Endodermal cell (in vitro differentiated cells): ENCODE data around the gene VAC14. TPM values are rescaled to one million over a fixed set of nuclear protein-coding genes. Genes with fewer than 3 reads are reported as not detected.
A peak's percentile ranks its signal among the peaks of the same experiment; 100 is the strongest.

Experiments
- DNase-seq: peaks from one replicate; pipeline ENCODE4 v3.0.0-alpha.2; 2017
- H3K27ac ChIP-seq: 2 replicates; pipeline ENCODE4 v1.5.1; 2013; ENCODE audit warnings: mild to moderate bottlenecking, low read depth, low read length, moderate library complexity
- H3K27me3 ChIP-seq: 2 replicates; pipeline ENCODE4 v1.6.1; 2013; ENCODE audit warnings: mild to moderate bottlenecking, low read length, moderate library complexity; ENCODE audit not compliant: insufficient read depth, control insufficient read depth, poor library complexity, severe bottlenecking
- H3K36me3 ChIP-seq: 2 replicates; pipeline ENCODE4 v1.7.0; 2013; ENCODE audit warnings: mild to moderate bottlenecking, low read length, moderate library complexity; ENCODE audit not compliant: control insufficient read depth, insufficient read depth
- H3K4me1 ChIP-seq: one replicate; pipeline ENCODE4 v1.7.0; 2013; ENCODE audit warnings: low read length; ENCODE audit not compliant: control insufficient read depth, insufficient read depth
- H3K4me3 ChIP-seq: 2 replicates; pipeline ENCODE4 v1.5.1; 2013; ENCODE audit warnings: mild to moderate bottlenecking, low read length, moderate library complexity
- H3K9ac ChIP-seq: 2 replicates; pipeline ENCODE4 v1.6.1; 2013; ENCODE audit warnings: mild to moderate bottlenecking, low read length, moderate library complexity; ENCODE audit not compliant: poor library complexity, severe bottlenecking; ENCODE audit errors: extremely low read depth
- H3K9me3 ChIP-seq: 2 replicates; pipeline ENCODE4 v1.6.1; 2013; ENCODE audit warnings: mild to moderate bottlenecking, low read length, moderate library complexity; ENCODE audit not compliant: control insufficient read depth
- H3K27ac Mint-ChIP-seq: 2 replicates; pipeline ENCODE4 v1.8.0; 2020; ENCODE audit warnings: mixed read lengths
- H3K27me3 Mint-ChIP-seq: 2 replicates; pipeline ENCODE4 v1.8.0; 2021; ENCODE audit warnings: mild to moderate bottlenecking, mixed read lengths; ENCODE audit not compliant: insufficient read depth
- H3K36me3 Mint-ChIP-seq: 2 replicates; pipeline ENCODE4 v1.8.0; 2020; ENCODE audit warnings: low read depth, mixed read lengths
- H3K4me1 Mint-ChIP-seq: 2 replicates; pipeline ENCODE4 v1.8.0; 2020; ENCODE audit warnings: mixed read lengths
- H3K4me3 Mint-ChIP-seq: 2 replicates; pipeline ENCODE4 v1.8.0; 2020; ENCODE audit warnings: mild to moderate bottlenecking, moderate library complexity, mixed read lengths
- H3K9me3 Mint-ChIP-seq: 2 replicates; pipeline ENCODE4 v1.8.0; 2020; ENCODE audit warnings: mild to moderate bottlenecking, mixed read lengths
- WGBS, 2 experiments: methylation state at CpG; one replicate each; pipeline versions ENCODE4 v1.1.5 to v1.1.7; 2013; ENCODE audit warnings: missing lambda C conversion rate in 2 of 2, mixed read lengths in 1 of 2; ENCODE audit not compliant: insufficient coverage in 1 of 2, insufficient read length in 1 of 2; 5-methylcytosine and 5-hydroxymethylcytosine counted together
- total RNA-seq, 2 donors: library from RNA; stranded (reverse); fragmentation: NEBNext Ultra II Directional in 1 of 2; extraction: Animal tissue kit (Norgen Biotek cat#: 25700) in 1 of 2; gene quantifications; 2 replicates in 1 of 2; 3 replicates in 1 of 2; pipeline ENCODE4 v1.2.1, GENCODE V29; 2021
- TF ChIP-seq, protein P1 (sequence below): fragments of 200-600 bp; sonication (generic); conservative IDR thresholded peaks from 2 replicates; pipeline ENCODE4 v1.5.0; 2021; ENCODE audit warnings: antibody characterized with exemption, mild to moderate bottlenecking

The VAC14 gene
- total RNA-seq, 2 donors from 2014 or later, result 47.5 to 48.7 TPM

DNA sequence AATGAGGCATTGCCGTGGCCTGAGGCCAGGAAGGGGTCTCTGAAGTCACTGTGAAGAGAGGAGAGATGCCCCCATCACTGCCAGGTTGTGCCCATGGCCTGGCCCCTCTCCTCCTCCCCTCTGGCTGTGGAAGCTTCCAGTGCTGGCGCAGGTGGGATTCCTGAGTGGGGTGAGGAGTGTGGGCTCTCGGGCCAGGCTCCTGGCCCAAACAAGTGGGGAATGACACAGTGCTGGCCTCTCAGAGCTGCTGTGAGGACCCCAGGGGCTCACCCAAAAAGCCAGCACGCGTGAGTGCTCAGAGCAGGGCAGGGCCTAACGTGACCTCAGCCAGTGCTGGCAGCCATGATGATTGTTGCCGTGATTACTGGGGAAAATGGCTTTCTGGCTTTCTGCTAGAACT lies 61.6 kb downstream of the VAC14 start:
- Mint-ChIP-seq H3K4me1 (peaks cover 5% of the 10 kb centered on the region), H3K27ac (no peak overlapping the region), H3K27me3 (no peaks in the 10 kb centered on the region), H3K36me3 (peaks cover 30% of the 10 kb centered on the region), H3K9me3 (peaks cover 10% of the 10 kb centered on the region), H3K4me3 (no peak overlapping the region)
- Histone ChIP-seq H3K27ac (no peak overlapping the region), H3K9ac (no peak overlapping the region), H3K4me3 (no peak overlapping the region), H3K36me3 (peaks cover 13% of the 10 kb centered on the region), H3K27me3 (no peaks in the 10 kb centered on the region), H3K4me1 (peaks cover 3% of the 10 kb centered on the region), H3K9me3 (no peaks in the 10 kb centered on the region)
- WGBS, 2 experiments, result 88 to 90% methylated on average over 6 to 7 of the region's 7 CpGs
- DNase-seq, result no peak
- TF ChIP-seq, protein P1, sequence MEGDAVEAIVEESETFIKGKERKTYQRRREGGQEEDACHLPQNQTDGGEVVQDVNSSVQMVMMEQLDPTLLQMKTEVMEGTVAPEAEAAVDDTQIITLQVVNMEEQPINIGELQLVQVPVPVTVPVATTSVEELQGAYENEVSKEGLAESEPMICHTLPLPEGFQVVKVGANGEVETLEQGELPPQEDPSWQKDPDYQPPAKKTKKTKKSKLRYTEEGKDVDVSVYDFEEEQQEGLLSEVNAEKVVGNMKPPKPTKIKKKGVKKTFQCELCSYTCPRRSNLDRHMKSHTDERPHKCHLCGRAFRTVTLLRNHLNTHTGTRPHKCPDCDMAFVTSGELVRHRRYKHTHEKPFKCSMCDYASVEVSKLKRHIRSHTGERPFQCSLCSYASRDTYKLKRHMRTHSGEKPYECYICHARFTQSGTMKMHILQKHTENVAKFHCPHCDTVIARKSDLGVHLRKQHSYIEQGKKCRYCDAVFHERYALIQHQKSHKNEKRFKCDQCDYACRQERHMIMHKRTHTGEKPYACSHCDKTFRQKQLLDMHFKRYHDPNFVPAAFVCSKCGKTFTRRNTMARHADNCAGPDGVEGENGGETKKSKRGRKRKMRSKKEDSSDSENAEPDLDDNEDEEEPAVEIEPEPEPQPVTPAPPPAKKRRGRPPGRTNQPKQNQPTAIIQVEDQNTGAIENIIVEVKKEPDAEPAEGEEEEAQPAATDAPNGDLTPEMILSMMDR, result no peak

DNA sequence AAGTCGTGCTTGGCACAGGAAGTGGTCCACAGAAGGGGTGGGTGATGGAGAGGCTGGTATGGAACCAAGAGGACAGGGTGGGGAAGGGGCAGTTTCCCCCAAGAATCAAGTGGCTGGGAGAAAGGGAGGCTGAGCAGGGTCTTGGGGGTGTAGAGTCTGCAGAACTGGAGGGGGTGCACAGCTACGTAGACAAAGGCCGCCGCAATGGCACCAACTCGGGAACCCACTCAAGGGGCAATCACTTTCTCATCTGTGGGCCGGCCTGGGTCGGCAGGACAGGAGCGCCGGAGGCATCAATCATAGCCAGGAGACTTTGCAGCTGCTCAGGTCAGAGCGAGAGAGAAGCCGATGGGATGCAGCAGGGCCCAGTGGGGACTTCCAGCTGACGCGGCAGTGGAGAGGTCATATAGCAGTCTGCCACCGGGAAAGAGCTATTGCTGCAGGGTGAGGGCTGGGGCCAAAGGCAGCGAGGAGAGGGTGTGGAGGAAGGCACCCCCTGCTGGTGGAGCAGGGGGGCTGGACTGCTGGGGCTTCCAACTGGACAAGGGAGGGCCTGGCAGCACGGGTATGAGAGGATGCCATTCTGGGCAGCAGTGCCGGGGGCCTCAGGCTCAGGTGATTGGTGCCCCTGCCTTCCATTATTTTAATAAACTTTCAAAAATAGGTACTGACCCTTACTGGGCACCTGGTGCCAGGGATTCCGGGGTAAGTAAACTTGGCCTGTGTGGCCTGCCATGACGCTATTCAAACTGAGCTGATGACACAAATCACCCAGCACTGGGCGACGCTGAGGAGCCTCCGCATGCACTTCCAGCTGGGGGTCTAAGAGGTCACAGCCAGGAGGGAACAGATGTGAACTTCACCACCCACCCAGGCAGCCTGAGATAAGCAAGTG lies 62.6 kb downstream of the VAC14 start:
- Histone ChIP-seq H3K4me1 (peaks cover 3% of the 10 kb centered on the region), H3K4me3 (no peak overlapping the region), H3K36me3 (peaks cover 6% of the 10 kb centered on the region), H3K27me3 (no peaks in the 10 kb centered on the region), H3K27ac (peak overlapping the region; percentile 51), H3K9ac (no peak overlapping the region), H3K9me3 (no peaks in the 10 kb centered on the region)
- TF ChIP-seq, protein P1, result peak; percentile 78
- Mint-ChIP-seq H3K27ac (peak overlapping the region; percentile 40), H3K4me3 (no peak overlapping the region), H3K9me3 (peaks cover 6% of the 10 kb centered on the region), H3K4me1 (peaks cover 5% of the 10 kb centered on the region), H3K27me3 (no peaks in the 10 kb centered on the region), H3K36me3 (peaks cover 20% of the 10 kb centered on the region)
- peak; percentile 85 for DNase-seq
- 81 to 85% methylated on average over 15 to 22 of the region's 22 CpGs for WGBS, 2 experiments

DNA sequence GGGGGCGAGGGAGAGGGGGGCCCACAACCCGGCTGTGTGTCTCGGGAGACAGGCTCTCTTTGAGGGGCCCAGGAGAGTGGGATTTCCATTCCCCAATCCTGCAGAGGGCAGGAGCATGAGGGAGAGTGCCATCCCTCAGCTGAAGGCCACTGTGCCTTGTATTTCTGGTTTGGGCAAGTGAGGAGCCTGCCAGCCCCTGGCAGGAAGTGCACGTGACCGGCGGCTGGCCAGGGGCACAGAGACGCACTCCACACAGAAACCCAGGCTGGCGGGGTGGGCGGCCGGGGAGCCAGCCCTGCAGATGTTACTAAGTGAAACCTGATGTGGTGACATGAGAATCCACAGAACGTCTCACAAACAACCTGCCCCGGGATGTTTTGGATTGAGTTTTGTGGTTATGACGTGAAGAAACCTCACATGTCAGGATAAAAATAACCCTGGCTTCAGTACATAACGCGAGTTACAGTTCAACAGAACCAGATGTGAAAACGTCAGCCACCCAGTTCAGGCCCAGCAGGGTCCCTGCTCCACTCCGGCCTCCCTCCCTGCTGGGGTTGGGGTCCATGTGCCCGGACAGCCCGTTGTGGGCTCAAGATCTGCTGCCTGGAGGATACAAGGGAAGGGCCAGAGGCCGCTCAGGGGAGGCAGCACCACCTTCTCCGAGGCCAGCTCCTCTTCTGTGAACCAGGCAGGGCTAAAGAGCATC lies 63.4 kb downstream of the VAC14 start:
- Mint-ChIP-seq H3K27ac (no peak overlapping the region), H3K9me3 (no peaks in the 10 kb centered on the region), H3K4me3 (no peak overlapping the region), H3K27me3 (no peaks in the 10 kb centered on the region), H3K4me1 (peaks cover 5% of the 10 kb centered on the region), H3K36me3 (peaks cover 15% of the 10 kb centered on the region)
- 91 to 92% methylated on average over 17 to 21 of the region's 21 CpGs for whole genome bisulfite sequencing, 2 experiments
- Histone ChIP-seq H3K27ac (peak overlapping the region; percentile 51), H3K27me3 (no peaks in the 10 kb centered on the region), H3K36me3 (no peaks in the 10 kb centered on the region), H3K9me3 (no peaks in the 10 kb centered on the region), H3K4me1 (peaks cover 3% of the 10 kb centered on the region), H3K9ac (no peak overlapping the region), H3K4me3 (no peak overlapping the region)
- TF ChIP-seq, protein P1, result no peak
- no peak for DNase-seq
